Kidney (tissue), 14 donors: Measurements from ENCODE around the gene CTAG1B. TPM values are rescaled to one million over a fixed set of nuclear protein-coding genes. Genes with fewer than 3 reads are reported as not detected.

Experiments
- DNase-seq, 5 donors: peaks; one replicate each; pipeline ENCODE4 v3.0.0-alpha.2; 2013 to 2020
- FAIRE-seq: peaks from 2 replicates; lab custom pipeline; 2012; peaks lifted over from hg19 to GRCh38; lab: Jason Lieb, UNC
- H3K27ac ChIP-seq, 2 donors: one replicate each; pipeline ENCODE4 v1.7.0; 2013; ENCODE audit warnings: low read depth in 2 of 2, low read length in 2 of 2, inconsistent platforms in 1 of 2
- H3K27me3 ChIP-seq: one replicate; pipeline ENCODE4 v1.7.1; 2013; ENCODE audit warnings: low read length, inconsistent platforms; ENCODE audit not compliant: control insufficient read depth, insufficient read depth
- H3K36me3 ChIP-seq, 3 donors: one replicate each; pipeline versions ENCODE4 v1.7.0 to v1.7.1; 2013; ENCODE audit warnings: low read length in 3 of 3, control low read depth in 1 of 3, inconsistent platforms in 1 of 3; ENCODE audit not compliant: insufficient read depth in 3 of 3, control insufficient read depth in 2 of 3
- H3K4me1 ChIP-seq, 3 donors: one replicate each; pipeline versions ENCODE4 v1.7.0 to v1.7.1; 2013; ENCODE audit warnings: low read length in 3 of 3, inconsistent platforms in 1 of 3, low read depth in 1 of 3; ENCODE audit not compliant: control insufficient read depth in 2 of 3, insufficient read depth in 2 of 3
- H3K4me3 ChIP-seq, 3 donors: one replicate each; pipeline versions ENCODE4 v1.7.0 to v1.8.1; 2013; ENCODE audit warnings: low read length in 3 of 3, control low read depth in 1 of 3, inconsistent platforms in 1 of 3
- H3K9ac ChIP-seq, 3 donors: one replicate each; pipeline versions ENCODE4 v1.7.0 to v1.7.1; 2013; ENCODE audit warnings: low read length in 3 of 3, control low read depth in 1 of 3, inconsistent platforms in 1 of 3
- H3K9me3 ChIP-seq, 3 donors: one replicate each; pipeline versions ENCODE4 v1.7.0 to v1.7.1; 2013; ENCODE audit warnings: low read length in 3 of 3, control low read depth in 1 of 3, inconsistent platforms in 1 of 3; ENCODE audit not compliant: control insufficient read depth in 2 of 3, insufficient read depth in 1 of 3
- intact Hi-C: fragments of 100-400 bp; cut with DNase I; formaldehyde crosslinking; loops from one replicate; pipeline ENCODE4 v1.11.1; 2022
- polyA plus RNA-seq: library from polyadenylated mRNA; stranded (reverse); fragments of 350-450 nt; fragmentation: Illumina TruSeq; extraction: RNeasy Lipid Tissue Mini Kit (QIAGEN cat#74804); gene quantifications from one replicate; pipeline ENCODE4 v1.2.3, GENCODE V29; 2014; ENCODE audit warnings: low read depth, low replicate concordance; ENCODE audit not compliant: insufficient read depth
- total RNA-seq: library from RNA; stranded (reverse); fragmentation: NEBNext Ultra II Directional; extraction: Animal tissue kit (Norgen Biotek cat#: 25700); gene quantifications from one replicate; pipeline ENCODE4 v1.2.1, GENCODE V29; 2021
- TF ChIP-seq, protein P1 (sequence below): IDR thresholded peaks from 3 replicates; pipeline ENCODE4 v1.5.1; 2012; ENCODE audit warnings: mild to moderate bottlenecking, moderate library complexity, borderline replicate concordance; ENCODE audit not compliant: insufficient read depth; ENCODE audit errors: extremely low read depth
- donor health status: control.
- donor health status: control.
- donor health status: control.
- donor health status: control.
- donor health status: control.
- donor health status: DM: yes; HTN: yes; CAD: no.
- donor health status: Normal renal cell carcinoma (clear cell type).

CTAG1B gene
- total and polyA plus RNA-seq, 2 donors from 2014 or later, result not detected

DNA sequence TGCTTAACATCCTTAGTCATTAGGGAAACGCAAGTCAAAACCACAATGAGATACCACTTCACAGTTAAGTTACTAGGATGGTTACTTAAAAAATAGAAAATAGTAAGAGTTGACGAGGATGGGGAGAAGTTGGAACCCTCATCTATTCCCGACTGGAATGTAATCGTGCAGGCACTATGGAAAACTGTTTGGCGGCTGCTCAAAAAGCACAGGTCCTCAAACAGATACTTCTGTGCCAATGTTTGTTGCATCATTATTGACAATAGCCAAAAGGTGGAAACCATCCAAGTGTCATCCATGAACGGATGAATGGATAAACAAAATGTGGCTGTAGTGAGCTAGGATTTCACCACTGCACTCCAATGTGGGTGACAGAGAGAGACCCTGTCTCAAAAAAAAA lies 11.7 kb downstream of the CTAG1B start:
- H3K36me3 ChIP-seq, result no peaks in the 10 kb centered on the region
- H3K4me1 ChIP-seq, result no peaks in the 10 kb centered on the region
- no peaks in the 10 kb centered on the region for H3K27me3 ChIP-seq
- no peak for FAIRE-seq
- H3K9me3 ChIP-seq, result no peaks in the 10 kb centered on the region
- no peak overlapping the region for H3K27ac ChIP-seq
- TF ChIP-seq, protein P1, sequence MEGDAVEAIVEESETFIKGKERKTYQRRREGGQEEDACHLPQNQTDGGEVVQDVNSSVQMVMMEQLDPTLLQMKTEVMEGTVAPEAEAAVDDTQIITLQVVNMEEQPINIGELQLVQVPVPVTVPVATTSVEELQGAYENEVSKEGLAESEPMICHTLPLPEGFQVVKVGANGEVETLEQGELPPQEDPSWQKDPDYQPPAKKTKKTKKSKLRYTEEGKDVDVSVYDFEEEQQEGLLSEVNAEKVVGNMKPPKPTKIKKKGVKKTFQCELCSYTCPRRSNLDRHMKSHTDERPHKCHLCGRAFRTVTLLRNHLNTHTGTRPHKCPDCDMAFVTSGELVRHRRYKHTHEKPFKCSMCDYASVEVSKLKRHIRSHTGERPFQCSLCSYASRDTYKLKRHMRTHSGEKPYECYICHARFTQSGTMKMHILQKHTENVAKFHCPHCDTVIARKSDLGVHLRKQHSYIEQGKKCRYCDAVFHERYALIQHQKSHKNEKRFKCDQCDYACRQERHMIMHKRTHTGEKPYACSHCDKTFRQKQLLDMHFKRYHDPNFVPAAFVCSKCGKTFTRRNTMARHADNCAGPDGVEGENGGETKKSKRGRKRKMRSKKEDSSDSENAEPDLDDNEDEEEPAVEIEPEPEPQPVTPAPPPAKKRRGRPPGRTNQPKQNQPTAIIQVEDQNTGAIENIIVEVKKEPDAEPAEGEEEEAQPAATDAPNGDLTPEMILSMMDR, result no peak
- DNase-seq, result no peak
- no peak overlapping the region for H3K9ac ChIP-seq
- intact Hi-C loops, result no loop called here
- no peak overlapping the region for H3K4me3 ChIP-seq

DNA sequence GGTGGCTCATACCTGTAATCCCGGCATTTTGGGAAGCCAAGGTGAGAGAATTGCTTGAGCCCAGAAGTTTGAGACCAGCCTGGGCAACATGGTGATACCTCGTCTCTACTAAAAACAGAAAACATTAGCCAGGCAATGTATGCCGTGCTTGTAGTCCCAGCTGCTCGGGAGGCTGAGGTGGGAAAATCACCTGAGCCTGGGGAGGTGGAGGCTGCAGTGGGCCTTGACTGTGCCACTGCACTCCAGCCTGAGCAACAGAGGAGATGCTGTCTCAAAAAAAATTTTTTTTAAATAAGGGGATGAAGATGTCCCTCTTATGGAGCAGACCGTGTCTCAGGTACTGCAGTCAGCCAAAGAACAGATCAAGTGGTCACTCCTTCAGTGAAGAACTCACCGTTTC lies 13.5 kb downstream of the CTAG1B start:
- no peak for DNase-seq
- Histone ChIP-seq H3K4me1 (no peaks in the 10 kb centered on the region), H3K27ac (no peak overlapping the region), H3K9ac (no peak overlapping the region), H3K27me3 (no peaks in the 10 kb centered on the region), H3K9me3 (no peaks in the 10 kb centered on the region), H3K4me3 (no peak overlapping the region), H3K36me3 (no peaks in the 10 kb centered on the region)
- TF ChIP-seq, protein P1, result no peak
- no peak for FAIRE-seq
- intact Hi-C loops, result no loop called here

DNA sequence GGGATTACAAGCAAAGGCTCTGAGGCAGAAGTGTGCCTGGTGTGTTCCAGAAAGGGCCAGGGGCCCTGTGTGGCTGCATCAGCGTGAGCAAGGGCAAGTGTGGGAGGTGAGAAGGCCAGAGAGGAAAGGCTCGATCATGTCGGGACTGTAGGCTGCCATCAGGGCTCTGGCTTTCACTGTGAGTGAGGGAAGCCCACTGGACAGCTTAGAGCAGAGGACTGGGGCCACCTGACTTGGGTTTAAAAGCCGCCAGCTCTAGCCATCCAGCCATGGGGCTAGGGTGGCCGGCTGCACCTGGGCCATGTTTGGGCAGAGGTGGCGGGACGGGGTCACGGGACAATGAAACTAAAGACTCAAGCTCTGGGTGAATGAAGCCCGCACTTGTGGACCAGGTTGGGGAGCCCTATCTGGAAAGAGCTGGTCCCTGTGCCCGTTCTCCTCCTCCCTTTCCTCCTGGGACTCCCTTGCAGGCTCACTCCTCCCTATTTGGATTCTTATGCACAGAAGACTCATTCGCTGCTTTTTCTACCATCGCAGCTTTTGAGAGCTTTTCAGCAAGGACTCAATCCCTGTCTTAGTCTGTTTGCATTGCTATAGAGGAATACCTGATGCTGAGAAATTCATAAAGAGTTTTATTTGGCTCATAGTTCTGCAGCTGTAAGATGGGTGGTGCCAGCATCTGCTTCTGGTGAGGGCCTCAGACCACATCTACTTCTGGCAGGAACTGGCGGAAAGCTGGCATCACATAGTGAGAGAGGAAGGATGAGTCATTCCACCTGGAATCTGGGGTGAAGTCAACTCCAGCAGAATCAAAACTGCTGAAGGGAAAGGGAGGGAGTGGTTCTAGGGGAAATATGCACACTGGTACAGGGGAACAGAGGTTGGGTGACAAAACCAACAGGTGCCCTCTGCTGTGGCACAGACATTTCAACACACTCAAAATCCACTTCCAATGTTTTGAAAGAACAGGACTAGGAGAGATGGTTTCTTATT lies 15.3 kb downstream of the CTAG1B start:
- DNase-seq (no peak), FAIRE-seq (no peak)
- no peak overlapping the region for H3K9ac ChIP-seq
- H3K4me1 ChIP-seq, result no peaks in the 10 kb centered on the region
- H3K27ac ChIP-seq, result no peak overlapping the region
- no peaks in the 10 kb centered on the region for H3K27me3 ChIP-seq
- TF ChIP-seq, protein P1, result no peak
- H3K4me3 ChIP-seq, result no peak overlapping the region
- intact Hi-C loops, result no loop called here
- H3K9me3 ChIP-seq, result no peaks in the 10 kb centered on the region
- no peaks in the 10 kb centered on the region for H3K36me3 ChIP-seq
